Measurements from ENCODE around the gene RENBP. TPM values are rescaled to one million over a fixed set of nuclear protein-coding genes. Genes with fewer than 3 reads are reported as not detected.

Gene RENBP
- total RNA-seq, 2 experiments from 2014 or later, result 2.8 to 6.2 TPM

- Histone ChIP-seq H3K27ac (ENCODE audit: low read depth, low read length, poor library complexity, severe bottlenecking) (peak overlapping the region; percentile 89), H3K79me2 (ENCODE audit: insufficient read depth, low read depth, low read length) (peaks cover 79% of the 10 kb centered on the region), H3K4me1 (ENCODE audit: insufficient read depth, low read length, poor library complexity, severe bottlenecking) (peaks cover 33% of the 10 kb centered on the region), H3K4me2 (ENCODE audit: low read length) (peak overlapping the region; percentile 100), H3K36me3 (ENCODE audit: insufficient read depth, low read length) (peaks cover 66% of the 10 kb centered on the region), H2AFZ (ENCODE audit: low read length) (no peak overlapping the region), H3K4me3 (ENCODE audit: low read depth, low read length, poor library complexity, severe bottlenecking) (peak overlapping the region; percentile 78), H4K20me1 (ENCODE audit: insufficient read depth, low read length) (peaks cover 14% of the 10 kb centered on the region; the same call in 1 of the 2 replicates), H3K9me3 (ENCODE audit: low read length) (no peaks in the 10 kb centered on the region), H3K9me2 (ENCODE audit: insufficient read depth, low read length) (no peaks in the 10 kb centered on the region)
- intact Hi-C loops (cut with micrococcal nuclease; ENCODE audit: unreplicated experiment), result loop anchor here (5.0 kb wide), 1 partner anchor 176 kb away; the partner anchor contains the start of genes IDH3G and SSR4
- no peak for TF ChIP-seq CTCF (conservative IDR thresholded peaks at IDR 0.05; ENCODE audit: low read length)
- no peak for TF ChIP-seq EZH2phosphoT487 (IDR thresholded peaks at IDR 0.05; ENCODE audit: borderline replicate concordance, low read depth, low read length)
- ChIA-PET POLR2A (interaction anchor here (0.5 to 5.4 kb wide), 5 partner anchors 8 to 249 kb away, joined by 3 to 33 read pairs (median 3); partner anchors contain the start of gene ARHGAP4), CTCF (ENCODE audit: unreplicated experiment) (interaction anchor here (0.7 to 1.6 kb wide), 5 partner anchors 21 to 43 kb away, joined by 3 to 5 read pairs (median 3); partner anchors contain the start of gene RENBP)
- no TSS peak for BruUV-seq (replicated peaks)
- DNase-seq (ENCODE audit: low spot score), result no peak
Observed at GRCh38 chrX:153968255-153968654, 23.8 kb upstream of the RENBP start.

DNA sequence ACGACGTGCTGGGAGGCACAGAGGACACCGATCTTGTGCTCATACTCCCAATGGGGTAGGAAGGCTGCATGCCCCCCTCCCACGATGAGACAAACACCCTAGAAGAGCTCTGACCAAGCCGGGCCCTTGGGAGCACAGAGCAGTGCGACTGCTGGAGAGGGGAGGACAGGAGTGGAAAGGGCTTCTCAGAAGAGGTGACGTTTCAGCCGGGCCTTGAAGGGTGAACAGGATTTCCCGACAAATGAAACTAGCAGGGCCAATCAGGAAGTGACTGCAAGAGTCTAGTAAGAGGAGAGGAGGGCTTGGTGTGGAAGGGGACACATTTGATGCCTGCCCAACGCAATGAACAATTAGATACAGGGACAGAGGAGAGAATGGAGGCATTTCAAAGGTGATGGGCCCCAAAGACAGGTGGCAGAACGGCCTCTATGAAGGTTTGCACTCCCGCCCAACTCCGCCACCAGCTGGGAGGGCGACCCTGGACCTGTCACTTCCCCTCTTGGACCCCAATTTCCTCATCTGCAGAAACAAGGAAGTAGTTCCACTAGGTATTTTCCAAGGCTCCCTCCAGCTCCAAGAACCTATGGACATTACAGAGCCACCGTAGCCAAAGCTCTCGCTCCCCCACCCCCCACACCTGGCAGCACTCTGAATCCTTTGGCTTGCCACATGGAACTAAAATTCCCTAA lies 23.2 kb upstream of the RENBP start:
- TF ChIP-seq CTCF (conservative IDR thresholded peaks at IDR 0.05; ENCODE audit: low read length), result no peak
- no peak for TF ChIP-seq EZH2phosphoT487 (IDR thresholded peaks at IDR 0.05; ENCODE audit: borderline replicate concordance, low read depth, low read length)
- peak overlapping the region; percentile 100 for H3K4me2 ChIP-seq (ENCODE audit: low read length)
- no peak for DNase-seq (ENCODE audit: low spot score)
- no TSS peak for BruUV-seq (replicated peaks)
- CTCF ChIA-PET (ENCODE audit: unreplicated experiment), result interaction anchor here (0.7 to 1.6 kb wide), 7 partner anchors 14 to 42 kb away, joined by 3 to 5 read pairs (median 3); partner anchors contain the start of gene RENBP
- no peaks in the 10 kb centered on the region for H3K9me3 ChIP-seq (ENCODE audit: low read length)
- POLR2A ChIA-PET, result interaction anchor here (0.5 to 5.4 kb wide), 5 partner anchors 8 to 249 kb away, joined by 3 to 33 read pairs (median 3); partner anchors contain the start of gene ARHGAP4
- H3K79me2 ChIP-seq (ENCODE audit: insufficient read depth, low read depth, low read length), result peaks cover 84% of the 10 kb centered on the region
- intact Hi-C loops (cut with micrococcal nuclease; ENCODE audit: unreplicated experiment), result loop anchor here (5.0 kb wide), 1 partner anchor 175 kb away; the partner anchor contains the start of genes IDH3G and SSR4
- peak overlapping the region; percentile 78 for H3K4me3 ChIP-seq (ENCODE audit: low read depth, low read length, poor library complexity, severe bottlenecking)
- H3K27ac ChIP-seq (ENCODE audit: low read depth, low read length, poor library complexity, severe bottlenecking), result peak overlapping the region; percentile 89
- peaks cover 72% of the 10 kb centered on the region for H3K36me3 ChIP-seq (ENCODE audit: insufficient read depth, low read length)
- H4K20me1 ChIP-seq (ENCODE audit: insufficient read depth, low read length), result peaks cover 14% of the 10 kb centered on the region; the same call in 1 of the 2 replicates
- peaks cover 33% of the 10 kb centered on the region for H3K4me1 ChIP-seq (ENCODE audit: insufficient read depth, low read length, poor library complexity, severe bottlenecking)
- no peak overlapping the region for H2AFZ ChIP-seq (ENCODE audit: low read length)
- H3K9me2 ChIP-seq (ENCODE audit: insufficient read depth, low read length), result no peaks in the 10 kb centered on the region
